Activated CD4-positive, alpha-beta T cell treated with anti-CD3 and anti-CD28 coated beads, Interleukin-2, amount 50 U/mL, for 1 hour (primary cell): ENCODE measurements around the gene NXPE3.
"Not testable (repeated sequence)": the region's sequence is repeated elsewhere in the genome, so short reads cannot be mapped to it uniquely, and the experiment has no call there.

Experiments used
- DNase-seq: peaks from one replicate; pipeline ENCODE4 v3.0.0-alpha.2; 2020

The NXPE3 gene

DNA sequence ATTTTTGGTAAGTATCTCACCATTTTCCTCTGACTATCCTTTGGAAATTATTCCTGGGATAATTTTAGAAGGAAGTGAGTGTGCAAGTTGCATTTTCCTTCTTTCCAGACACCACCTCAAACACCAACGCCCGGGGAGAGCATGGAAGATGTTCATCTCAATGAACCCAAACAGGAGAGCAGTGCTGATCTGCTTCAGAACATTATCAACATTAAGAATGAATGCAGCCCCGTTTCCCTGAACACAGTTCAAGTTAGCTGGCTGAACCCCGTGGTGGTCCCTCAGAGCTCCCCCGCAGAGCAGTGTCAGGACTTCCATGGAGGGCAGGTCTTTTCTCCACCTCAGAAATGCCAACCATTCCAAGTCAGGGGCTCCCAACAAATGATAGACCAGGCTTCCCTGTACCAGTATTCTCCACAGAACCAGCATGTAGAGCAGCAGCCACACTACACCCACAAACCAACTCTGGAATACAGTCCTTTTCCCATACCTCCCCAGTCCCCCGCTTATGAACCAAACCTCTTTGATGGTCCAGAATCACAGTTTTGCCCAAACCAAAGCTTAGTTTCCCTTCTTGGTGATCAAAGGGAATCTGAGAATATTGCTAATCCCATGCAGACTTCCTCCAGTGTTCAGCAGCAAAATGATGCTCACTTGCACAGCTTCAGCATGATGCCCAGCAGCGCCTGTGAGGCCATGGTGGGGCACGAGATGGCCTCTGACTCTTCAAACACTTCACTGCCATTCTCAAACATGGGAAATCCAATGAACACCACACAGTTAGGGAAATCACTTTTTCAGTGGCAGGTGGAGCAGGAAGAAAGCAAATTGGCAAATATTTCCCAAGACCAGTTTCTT, 74.2 kb downstream of the NXPE3 start:
- no peak for DNase-seq

DNA sequence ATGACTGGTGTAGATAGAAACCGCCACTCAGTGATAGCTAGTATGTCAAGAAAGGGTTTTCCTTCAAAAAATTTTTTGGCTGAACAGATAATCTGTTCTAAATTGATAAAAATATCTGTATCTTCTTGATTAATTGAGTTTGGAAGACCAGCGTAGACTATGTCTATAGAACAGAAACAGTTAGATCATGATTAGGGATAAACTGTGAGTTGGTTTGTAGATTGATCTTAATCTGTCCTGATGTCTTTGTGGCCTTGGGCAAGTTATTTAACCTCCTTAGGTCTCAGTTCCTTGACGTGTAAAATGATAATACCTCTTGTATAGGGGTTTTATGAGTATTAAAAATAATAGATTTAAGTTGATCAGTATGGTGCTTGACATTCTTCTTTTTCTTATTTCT, 75.0 kb downstream of the NXPE3 start:
- DNase-seq, result no peak

DNA sequence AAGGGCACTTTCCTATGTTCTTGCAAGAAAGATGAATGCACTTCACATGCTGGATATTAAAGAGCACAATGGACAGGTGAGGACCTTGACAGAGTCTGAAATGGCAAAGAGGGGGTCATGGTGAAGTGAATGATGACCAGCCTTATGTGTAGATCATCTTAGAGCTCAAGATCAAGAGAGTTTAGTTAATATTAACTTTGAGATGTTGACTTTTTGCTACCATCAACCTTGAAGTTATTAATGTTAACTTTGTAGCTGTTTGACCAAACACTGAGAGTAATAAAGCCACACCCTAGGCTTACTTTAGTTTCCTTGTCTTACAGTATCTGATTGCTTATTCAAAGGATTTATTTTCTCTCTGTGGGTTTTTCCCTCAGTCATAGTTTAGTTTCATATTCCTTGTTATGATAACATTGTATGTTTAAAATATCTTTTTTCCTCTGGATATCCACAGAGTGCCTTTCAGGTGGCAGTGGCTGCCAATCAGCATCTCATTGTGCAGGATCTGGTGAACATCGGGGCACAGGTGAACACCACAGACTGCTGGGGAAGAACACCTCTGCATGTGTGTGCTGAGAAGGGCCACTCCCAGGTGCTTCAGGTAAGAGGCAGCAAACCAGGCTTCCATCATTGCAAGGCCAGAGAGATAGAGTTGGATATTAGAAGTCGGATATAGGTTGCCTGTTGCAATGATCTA, 75.7 kb downstream of the NXPE3 start:
- DNase-seq, result no peak

DNA sequence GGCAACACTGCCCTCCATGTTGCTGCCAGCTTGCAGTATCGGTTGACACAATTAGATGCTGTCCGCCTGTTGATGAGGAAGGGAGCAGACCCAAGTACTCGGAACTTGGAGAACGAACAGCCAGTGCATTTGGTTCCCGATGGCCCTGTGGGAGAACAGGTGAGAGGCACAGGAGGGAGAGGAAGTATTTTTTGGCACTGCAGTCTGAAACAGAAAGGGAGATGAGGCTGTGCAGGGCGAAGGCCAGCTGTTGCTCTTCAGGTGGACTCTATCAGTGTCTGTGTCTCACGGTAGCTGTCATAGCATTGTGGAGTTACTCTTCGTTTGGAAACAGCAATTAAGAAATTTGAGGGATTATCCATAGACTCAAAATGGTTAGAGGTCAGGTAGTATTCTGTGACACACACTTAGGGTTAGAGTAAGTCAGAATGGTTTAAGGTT, 78.3 kb downstream of the NXPE3 start:
- DNase-seq, result no peak

DNA sequence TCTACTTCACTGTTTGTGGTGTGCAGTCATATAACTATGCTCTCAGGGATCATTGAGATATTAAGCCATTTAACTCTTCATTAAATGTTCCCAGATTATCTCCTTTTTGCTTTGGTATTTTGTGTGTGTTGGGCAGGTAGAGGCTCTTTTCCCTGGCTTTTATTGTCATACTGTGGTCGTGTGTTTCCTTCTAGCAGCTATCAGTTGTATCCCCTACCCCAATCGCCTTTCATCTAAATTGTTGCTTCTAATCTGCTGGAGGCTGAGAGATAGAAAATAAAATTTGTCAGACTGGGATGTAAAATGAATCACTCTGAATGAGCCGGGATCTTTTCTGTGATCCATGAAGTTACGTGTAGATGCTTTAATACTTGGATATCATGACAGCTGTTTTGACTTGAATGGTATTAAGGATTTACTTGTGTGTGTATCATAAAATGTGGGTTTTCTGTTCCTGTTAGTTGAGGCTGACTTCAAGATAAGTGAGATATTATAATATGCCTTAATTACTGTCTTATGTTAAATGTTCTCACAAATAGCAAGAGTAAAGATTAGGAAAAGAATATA, 79.5 kb downstream of the NXPE3 start:
- DNase-seq, result no peak

DNA sequence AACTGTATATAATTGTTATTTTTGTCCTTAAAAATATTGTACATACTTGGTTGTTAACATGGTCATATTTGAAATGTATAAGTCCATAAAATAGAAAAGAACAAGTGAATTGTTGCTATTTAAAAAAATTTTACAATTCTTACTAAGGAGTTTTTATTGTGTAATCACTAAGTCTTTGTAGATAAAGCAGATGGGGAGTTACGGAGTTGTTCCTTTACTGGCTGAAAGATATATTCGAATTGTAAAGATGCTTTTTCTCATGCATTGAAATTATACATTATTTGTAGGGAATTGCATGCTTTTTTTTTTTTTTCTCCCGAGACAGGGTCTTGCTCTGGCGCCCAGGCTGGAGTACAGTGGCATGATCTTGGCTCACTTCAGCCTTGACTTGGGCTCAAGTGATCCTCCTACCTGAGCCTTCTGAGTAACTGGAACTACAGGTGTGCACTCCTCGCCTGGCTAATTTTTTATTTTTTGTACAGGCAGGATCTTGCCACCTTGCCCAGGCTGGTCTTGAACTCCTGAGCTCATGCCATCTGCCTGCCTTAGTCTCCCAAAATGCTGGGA, 81.0 kb downstream of the NXPE3 start:
- no peak for DNase-seq

DNA sequence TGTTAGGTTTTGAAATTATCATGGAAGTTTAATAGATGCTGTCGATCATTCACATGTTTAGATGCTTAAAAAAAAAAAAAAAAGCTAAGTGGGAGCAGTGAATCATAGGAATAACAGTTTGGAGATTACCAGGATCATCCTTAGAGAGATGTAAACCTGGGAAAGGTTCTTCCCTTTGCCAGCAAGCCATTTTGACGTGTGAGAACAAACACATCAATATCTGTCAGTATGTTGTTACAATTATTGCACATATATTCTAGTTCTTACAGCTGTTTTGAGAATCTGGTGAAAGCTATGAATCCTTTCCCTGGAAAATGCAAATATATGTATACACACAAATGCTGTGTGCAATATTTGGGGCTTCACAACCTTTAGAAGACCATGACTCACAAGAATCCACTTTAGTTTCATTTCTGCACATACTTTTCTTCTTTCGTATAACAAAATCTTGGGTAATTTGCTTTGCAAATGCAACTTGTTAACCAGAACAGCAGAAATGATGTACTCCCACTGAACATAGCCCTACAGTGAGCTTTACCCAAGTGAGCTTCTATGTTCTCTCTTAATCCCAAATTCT, 82.3 kb downstream of the NXPE3 start:
- no peak for DNase-seq

DNA sequence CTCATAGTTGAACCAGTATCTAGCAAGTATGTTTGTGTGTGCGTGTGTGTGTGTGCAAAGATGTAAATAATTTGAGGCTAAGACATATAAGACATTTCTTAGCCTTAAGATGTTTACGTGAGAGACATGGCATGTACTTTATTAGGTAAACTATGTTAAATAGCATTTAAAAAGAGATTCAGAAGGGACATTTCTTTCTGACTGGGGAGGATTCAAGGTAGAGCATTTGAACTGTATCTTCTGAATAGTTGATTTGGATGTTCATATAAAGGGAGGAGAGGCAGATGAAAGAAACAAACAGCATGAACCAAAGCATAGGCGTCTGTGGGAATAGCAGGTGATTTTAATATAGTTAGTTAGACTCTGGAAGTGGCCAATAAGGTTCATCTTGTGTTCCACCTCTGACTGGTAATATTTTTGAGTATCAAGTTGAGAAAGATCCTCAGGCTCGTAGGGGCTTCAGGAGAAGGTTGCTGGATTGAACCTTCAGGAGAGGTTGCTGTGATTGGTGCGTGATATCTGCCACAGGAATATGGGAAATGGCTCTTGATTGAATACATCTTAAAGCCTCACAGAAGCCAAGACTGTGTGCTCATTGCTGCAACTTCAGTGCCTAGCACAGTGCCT, 82.9 kb downstream of the NXPE3 start:
- DNase-seq, result no peak

DNA sequence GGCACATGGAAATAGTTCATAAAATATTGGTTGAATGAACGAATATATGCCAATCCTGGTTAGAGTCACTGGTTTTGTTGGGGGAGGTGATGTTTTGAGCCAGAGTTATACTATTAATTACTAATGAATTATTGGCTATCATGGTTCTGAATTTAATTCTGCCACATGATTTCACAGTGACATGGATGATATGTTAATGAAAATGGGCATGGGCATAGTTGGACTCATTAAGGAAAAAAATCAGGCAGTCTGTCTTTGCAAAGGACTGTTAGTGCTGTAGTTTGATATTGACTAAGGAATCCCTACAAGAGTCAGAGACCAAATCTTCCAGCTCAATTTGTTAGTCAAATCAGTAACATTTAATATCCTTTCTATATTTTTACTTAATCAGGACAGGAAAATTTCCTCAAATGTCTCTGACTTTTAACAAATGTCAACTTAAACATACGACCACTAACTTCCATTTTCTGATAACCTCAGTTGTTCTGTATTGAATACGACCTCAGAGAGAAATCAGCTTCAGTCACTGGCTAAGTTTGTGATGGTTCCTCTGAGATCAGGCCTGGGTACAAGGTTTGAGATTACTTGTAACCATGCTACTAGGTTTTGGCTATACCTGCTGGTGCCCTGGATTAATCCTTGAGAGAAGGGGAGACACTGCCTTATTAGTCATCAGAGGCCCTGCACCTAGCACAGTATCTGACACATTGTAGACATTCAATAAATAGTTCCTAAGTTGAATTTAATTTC, 83.6 kb downstream of the NXPE3 start:
- DNase-seq, result no peak

DNA sequence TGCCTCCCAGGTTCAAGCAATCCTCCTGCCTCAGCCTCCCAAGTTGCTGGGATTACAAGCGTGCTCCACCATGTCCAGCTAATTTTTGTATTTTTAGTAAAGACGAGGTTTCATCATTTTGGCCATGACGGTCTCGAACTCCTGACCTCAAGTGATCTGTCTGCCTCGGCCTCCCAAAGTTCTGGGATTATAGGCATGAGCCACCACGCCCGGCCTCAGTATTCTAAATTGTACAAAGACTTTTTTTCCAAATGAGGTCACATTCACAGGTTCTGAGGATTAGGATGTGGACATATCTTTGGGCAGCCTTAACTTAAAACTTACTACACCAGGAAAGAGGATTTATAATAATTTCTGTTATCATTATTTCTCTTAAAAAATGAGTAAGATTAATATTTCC, 85.9 kb downstream of the NXPE3 start:
- not testable (repeated sequence) for DNase-seq

DNA sequence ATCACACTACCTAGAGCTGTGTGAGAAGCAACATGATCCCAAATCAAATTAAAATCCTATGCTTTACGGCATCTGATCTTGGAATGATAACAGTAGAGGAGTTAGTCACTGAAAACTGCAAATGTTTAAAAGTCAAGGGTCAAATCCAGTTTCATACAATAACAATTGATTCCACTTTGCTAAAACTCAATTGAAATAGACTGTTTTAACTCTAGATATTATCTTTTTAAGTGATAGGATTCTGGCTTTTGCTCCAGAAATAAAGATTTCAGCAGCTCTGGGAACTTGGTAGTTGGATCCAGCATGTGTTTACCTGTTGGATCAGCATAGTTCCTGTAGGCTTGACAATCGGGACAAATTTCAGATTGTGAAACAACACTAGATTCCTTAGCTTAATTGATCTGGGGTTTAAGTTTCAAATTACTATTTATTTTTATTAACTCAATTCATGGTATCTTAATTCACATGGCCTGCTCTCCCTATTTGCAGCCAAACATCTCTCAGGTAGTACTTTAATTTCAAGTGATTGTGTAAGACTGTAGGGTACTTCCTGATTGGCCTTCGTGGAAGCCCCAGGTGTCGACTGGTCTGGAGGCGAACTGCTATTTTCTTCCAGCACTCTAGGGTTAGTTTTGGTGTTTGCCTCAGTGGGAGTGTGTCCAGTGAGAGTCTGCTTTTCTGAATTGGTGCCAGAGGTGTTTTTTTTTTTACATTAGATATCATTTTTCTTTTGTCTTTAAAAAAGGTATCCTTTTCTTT, 86.9 kb downstream of the NXPE3 start:
- DNase-seq, result no peak

DNA sequence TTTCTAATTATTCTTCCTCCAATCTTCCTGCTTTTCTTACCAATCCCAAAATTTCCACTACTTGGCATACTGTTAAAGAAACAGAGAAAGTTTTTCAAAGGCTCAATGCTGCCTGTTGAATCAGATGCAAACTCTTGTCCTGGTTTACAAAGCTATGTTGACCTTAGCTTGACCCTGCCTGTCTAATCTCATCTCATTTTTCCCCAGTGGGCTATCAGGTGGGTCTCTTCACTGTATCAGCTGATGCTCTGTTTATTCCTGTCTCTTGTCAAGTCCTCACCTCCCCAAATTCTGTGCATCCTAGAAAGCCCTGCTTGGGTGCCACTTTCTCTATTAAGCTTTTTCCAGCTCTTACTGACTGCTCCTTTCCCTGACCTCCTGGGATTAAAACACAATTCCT, 88.5 kb downstream of the NXPE3 start:
- no peak for DNase-seq

DNA sequence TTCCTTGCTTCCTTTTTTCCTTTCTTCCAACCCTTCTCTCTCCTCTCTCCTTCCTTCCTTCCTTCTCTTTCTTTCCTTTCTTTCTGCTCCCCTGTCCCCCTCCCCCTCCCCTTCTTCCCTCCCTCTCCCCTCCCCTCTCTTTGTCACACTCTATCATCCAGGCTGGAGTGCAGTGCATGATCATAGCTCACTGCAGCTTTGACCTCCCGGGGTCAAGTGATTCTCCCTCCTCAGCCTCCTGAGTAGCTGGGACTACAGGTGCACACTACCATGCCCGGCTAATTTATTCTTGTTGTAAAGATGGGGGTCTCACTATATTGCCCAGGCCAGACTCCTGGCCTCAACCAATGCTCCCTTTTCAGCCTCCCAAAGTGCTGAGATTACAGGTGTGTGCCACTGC, 89.0 kb downstream of the NXPE3 start:
- no peak for DNase-seq

DNA sequence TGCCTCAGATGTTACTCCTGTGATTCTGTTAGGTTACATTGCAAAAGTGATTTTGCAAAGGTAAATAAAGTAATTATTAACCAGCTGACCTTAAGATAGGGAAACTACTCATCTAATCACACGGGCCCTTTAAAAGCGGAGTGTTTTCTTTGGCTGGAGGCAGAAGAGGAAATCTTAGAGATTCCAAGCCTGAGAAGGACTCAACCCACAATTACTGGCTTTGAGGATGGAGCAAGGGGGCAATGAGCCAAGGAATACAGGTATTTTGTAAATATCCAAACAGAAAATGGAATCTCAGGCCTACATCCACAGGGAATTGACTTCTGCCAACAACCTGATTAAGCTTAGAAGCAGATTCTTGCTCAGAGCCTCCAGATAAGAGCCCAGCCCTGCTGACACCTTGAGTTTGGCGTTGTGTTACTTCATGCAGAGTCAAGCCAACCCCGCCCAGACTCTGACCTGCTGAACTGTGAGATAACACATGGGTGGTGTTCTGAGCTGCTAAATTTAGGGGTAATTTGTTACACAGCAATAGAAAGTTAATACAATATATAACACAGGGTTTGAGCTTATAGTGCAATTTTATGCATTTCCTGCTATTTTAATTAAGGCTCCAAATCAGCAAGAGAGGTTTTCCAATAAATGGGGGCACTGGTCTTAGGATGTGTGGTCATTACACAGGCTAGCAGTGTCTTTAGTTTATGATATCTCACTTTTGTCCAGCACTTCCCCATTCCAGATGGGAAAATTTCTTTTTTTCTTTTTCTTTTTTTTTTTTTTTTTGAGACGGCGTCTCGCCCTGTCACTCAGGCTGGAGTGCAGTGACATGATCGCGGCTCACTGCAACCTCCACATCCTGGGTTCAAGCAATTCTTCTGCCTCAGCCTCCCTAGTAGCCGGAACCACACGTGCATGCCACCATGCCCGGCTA, 89.8 kb downstream of the NXPE3 start:
- no peak for DNase-seq

DNA sequence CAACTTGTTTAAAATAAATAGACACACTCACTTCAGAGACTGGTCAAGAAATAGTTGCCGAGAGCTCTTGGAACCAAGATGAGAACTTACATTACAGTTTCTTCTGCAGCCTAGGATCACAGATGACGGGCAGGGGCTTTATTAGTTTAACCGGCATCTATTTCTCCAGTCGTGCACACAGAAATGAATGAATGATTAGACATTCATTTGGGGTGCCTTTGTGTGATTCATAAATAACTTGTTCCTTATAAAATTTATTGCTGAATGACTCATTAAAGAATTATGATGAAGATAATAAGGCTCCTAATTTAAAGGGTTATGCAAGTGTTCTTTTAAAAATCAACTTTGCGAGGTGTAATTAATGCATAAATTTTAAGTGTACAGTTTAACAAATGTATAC, 91.1 kb downstream of the NXPE3 start:
- no peak for DNase-seq

DNA sequence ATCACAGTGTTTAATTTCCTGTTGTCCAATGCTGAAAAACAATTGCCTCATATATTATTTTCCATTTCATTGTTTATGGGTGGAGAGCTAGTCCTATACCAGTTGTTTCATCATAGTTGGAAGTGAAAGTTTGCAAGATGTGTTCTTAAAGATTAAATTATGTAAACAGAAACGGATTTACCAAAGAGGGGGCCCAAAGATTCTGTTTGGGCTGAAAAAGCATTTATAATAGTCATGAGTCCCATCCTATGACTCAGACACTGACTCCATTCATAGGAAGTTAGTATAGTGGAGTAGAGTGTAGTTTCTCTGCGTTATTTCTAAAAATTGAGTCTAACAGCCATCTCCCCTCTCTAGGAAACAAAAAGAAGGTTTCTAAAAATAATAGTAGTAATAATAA, 94.6 kb downstream of the NXPE3 start:
- DNase-seq, result no peak

DNA sequence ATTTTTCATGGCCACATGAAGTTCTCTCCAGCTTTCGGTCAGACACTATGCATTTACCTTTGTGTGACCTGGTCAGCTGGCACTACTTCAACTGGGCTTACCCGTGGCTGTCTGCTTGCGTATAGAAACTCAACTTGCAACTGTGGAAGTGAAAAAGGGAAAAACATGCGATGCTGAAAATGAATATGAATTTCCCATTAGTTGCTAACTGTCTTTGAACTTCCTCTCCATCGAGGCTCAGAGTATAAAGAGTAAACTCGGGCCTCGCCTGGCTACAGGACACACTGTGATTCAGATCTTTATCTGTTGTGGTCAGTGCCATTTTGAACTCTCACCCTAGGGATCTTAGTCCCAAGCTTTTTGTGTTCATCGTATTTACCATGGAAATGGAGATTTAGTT, 97.1 kb downstream of the NXPE3 start:
- no peak for DNase-seq
